HG03521 (cell line): ENCODE measurements around the gene PERP.
"Not testable (repeated sequence)": the region's sequence is repeated elsewhere in the genome, so short reads cannot be mapped to it uniquely, and the experiment has no call there.

ENCODE experiments used
- ATAC-seq: cut with Tn5 transposase; IDR thresholded peaks from one replicate; pipeline ENCODE4 v1.9.1; 2021; ENCODE audit warnings: mild to moderate bottlenecking, moderate library complexity; ENCODE audit not compliant: unreplicated experiment

Gene PERP

DNA sequence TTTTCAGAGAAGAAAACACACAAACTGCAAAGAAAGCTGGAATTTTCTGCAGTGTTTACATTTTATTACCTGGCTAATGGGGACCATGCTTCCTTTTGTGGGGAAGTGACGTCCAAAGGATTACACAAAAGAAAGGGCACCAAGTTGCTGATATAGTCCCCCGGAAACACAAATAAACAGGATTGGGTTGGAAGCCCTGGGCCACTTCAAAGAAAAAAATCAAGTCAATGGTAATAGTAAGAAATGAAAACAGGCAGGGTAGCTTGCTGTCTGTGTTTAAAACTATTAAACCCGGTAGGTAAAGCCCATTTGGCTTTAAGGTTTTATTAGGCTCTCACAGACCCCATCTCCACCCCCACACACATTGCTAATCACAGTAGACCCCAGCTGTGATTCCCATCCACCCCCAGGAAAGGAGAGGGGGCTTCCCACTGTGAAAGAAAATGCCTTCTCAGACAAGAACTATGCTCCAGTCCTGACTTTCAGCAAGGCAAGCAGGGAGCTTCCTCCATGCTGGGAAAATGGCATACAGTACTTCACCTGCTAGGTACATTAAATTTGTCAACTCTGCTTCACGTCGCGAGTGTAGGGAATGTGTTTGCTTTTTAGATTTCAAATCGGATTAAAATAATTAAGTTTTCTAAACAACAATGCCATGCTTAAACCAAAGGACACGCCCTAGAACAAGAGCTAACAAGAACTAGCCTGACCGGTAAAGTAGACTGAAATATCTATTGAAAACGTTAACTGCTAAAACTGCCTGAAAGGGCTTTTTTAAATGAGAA is 1.1 kb downstream of the PERP start:
- no peak for ATAC-seq

DNA sequence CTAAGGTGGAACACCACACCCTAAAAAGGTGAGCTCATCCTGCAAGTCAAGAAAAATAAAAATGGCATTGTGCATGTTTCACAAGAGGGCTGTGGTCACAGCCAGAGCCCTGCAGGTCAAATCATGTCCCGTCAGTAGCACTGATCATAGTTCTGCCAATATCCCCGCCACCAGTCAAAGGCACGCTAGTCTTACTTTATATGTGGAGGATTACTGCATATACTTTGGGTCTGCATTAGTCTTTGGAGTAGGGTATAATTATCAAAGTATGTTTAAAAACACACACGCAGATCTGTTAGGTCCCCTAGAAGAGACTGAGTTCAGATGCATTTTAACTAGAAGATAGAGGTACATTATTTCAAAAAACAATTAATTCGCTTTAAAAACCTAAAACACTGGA is 1.8 kb downstream of the PERP start:
- ATAC-seq: no peak

DNA sequence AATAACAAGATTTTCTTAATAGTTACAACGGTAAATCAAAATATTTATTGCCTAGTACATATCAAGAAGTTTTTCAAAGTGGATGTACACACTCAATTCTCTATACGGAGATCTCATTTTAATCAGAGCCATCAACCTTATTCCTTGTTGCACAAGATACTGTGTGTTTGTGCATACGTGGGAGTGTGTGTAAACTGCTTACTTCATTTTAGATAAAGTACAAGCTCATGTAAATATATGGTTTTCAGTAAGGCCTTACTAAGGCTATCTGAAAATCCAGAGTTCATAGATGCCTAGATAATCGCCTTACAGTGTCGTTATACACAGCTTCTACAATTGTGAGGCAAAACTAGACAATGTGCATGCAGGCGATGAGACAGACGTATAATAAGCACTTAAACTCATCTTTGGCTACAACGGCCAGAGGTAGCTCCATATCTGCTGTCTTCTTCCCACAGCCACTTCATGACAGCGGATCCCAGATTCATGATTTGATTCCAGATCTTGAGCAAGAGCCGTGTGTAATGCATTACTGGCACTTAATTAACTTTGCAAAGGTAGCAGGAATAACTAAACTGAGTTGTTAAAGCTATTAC is 2.5 kb downstream of the PERP start:
- ATAC-seq: no peak

DNA sequence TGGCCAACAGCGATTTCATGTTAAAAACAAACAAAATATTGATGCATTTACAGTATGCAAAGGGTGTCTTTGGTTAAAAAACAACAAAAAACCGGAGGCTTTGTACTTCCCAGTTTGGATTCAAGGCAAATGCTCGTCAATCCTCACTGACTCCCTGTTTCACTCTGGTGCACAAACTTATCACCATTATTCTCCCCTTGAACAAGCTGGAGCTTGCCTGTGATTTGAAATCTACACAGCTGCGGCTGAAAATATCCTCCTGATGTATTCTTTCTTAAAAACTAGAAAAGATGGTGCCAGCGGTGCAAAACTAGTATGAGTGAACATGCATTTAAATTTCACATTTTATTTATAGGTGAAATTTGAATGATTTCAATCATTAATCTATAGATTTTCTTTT is 3.3 kb downstream of the PERP start:
- no peak for ATAC-seq

DNA sequence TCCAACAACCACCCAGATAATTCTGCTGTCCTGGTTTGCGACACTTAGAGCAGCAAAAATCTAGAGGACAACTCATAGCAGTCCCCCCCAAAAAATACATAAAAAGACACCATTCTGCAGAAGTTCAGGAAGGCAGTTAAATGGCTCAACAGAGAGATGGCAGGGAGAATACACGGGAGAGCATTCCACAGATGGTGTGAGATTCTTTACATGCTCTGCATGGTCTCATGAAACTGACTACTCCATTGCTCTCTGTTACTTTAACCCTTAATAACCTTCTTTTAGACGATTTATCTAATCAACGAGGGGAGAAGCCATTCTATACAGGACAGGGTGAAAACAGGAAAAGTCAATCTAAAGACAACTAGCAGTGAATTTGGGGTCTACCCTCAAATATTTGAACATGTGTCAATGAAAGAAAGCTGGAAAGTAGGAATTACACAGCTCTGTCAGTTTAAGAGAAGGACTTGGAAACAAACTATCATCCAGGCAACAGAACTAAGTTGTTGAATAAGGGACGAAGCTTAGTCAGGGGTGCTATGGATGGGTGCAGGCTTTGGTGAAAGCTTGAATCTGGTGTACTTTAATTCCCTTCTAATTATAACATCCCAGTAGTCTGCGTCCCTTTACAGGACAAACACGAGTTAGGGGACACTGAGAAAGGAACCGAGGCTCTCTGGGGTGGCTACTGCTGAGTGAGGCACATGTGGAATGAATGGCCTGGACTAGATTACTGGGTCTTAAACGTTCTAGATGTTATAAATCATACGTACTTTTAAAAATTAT is 5.1 kb downstream of the PERP start:
- ATAC-seq: no peak

DNA sequence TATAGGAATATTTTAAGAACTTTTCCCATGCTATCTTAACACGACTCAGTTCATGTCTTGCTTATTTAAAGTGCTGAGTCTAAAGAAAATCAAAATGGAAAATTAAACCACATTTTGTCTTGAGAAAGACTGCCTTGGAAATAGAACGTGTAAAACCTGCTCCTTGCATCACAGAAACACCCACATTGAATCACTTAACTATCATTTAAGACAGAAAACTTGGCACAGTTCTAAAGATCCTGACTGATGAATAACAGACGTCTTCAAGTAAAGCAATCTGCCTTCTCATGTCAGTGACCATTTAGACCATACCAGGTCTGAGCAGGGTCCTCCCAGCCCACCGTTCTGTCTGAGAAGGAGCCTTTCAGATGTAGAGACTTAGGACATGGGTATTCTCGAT is 7.4 kb downstream of the PERP start:
- no peak for ATAC-seq

DNA sequence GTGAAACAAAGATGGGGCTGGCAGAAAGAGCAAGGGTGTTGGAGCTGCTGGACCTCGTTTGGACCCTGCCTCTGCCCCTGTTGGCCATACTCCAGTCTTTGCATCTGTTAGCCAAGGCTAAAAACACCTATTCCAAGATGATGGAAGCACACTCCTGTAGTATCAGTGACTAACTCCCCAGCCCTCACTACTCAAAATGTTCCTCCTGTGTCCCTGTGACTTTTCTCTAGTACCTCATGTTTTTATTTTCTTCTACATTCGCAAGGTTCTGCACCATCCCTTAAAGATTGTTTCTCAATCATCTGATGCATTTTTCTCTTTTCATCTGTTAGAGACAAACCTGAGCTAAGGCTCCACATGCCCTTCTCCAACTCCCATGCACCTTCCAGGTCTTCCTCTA is 8.9 kb downstream of the PERP start:
- no peak for ATAC-seq

DNA sequence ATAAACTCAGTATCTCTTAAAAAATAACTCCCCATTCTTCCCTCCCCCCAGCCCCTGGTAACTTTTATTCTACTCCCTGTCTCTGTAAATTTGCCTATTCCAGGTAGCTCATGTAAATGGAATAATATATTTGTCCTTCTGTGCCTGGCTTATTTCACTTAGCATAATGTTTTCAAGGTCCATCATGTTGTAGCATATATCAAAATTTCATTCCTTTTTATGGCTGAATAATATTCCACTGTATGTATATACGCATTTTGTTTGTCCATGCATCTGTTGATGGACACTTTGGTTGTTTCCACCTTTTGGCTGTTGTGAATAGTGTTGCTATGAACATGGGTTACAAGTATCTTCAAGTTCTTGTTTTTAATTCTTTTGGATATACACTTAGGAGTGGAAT is 13.0 kb downstream of the PERP start:
- ATAC-seq: no peak

DNA sequence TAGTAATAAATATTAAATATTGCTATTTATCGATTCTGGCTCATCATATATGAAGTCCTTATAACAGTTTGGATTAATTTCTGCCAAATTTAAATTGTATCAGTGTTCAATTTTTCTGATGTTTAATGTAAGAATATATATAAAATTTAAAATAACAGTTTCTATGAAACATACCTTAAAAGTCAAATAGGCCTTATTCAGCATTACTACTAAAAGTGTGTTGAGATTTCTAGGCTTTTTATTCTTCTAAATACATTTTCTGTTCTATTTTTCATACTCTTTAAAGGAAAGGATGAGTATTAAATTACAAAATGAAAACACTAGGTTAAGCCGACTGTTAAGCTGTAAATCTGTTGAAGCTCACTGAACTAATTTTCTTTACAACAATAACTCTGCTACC is 13.6 kb downstream of the PERP start:
- no peak for ATAC-seq

DNA sequence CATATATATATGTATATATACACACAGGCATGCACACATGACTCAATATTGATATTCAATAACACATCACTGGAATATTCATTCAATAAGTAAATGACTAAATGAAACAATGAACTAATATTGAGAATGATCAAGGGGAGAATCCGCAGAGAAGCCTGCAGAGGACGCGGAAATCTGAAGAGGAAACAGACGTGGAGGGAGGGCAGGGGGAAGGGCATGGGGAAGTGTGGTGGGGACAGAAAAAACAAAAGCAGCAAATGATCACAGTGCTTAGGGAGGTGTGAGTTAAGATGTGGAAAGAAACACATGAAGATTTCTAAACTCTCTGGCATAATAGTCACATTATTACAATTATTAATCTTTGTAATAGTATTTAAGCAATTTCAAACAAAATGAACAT is 14.5 kb downstream of the PERP start:
- no peak for ATAC-seq

DNA sequence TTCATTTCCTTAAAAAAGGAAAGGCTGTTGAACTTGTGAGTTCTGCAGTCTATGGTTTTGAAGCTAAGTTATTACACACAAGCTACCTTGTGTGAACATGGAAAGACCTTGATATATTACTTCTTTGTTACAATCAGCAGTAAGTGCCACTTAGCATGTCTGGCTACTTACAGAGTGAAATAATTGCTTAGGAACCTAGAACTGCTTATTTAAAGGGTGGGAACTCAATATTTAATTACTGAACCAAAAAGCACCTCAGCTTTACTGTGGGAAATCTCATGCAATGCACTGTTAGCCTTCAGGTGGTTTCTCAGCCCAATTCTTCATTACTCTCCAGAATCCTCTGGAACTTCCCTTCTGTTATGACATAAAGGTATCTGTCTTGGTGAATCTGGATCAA is 17.9 kb downstream of the PERP start:
- ATAC-seq: no peak

DNA sequence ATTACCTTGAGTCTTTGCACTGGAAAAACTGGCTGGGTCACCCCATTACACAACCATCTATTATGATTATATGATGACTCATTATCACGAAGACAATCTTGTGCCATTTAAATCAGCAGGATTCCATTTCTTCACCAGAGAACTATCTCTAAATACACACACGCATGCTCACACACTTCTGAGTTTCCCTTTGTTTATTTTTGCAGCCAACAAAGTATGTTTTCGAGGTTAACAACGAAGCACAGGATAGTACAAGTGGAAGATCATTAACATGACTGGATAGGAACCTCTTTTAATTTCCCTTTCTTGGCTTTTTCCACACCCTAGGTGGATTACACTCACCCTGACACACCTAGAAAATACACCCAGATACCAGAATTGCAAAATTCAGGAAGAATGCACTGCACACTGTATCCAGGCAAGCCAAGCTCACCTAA is 18.9 kb downstream of the PERP start:
- no peak for ATAC-seq

DNA sequence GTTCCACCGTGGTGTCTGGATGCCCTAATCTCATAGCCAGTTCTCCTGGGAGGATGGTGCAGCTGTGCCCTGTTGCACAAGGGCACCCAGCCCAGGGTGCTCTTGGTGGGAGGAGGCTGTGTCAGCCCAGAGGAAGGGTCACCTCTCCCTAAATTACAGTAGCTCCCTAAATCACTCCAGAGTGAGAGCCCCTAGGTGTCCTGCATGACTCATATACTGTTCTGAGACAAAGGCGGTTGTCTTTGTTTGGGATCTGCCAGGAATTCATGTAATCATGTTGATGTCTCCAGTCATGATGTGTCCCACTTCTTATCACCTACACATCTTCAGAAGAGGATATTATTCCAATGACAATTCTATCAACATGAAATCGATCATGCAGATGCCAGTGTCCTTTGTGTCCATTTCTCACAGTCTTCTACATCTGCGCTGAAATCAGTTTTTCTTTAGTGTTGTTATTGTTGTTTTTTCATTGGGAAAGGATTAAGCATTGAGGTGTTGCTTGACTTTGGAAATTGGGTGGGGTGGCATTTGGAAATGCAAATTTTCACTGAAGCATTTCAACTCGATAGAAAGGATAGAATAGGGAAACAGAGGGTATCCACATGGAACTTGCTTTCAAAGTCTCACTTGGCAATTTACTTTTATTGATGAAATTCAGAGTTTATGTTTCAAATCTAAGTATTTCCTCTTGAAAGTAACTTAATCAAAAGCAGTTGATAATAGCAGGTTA is 19.5 kb downstream of the PERP start:
- no peak for ATAC-seq

DNA sequence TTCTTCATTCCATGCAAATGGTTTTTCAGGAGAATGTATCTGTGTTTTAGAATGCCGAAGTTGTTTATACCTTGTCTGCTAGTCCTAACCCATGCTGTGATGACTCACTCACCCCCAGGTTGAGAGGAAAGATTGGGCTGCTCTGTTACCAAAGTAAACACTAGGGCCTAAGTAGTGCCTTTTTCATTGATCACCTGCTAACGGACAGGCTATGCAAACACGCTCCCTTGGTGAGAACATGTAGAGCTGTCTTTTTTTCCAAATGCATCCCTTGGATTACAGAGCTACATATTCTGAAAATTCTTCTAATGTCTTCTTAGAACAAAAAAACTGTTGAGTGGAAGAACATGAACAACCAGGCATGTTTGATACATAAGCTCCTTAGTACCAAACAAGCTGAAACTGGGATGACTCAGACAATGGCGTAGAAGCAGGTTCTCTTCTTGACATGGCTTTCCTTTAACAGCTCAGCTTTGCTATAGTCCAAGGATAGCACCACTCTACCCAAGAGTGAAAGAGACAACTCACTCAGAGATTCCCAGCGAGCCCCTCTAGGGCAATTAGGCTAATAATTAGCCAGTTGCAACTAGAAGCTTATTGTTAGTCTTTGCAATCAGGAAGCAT is 20.5 kb downstream of the PERP start:
- ATAC-seq: no peak

DNA sequence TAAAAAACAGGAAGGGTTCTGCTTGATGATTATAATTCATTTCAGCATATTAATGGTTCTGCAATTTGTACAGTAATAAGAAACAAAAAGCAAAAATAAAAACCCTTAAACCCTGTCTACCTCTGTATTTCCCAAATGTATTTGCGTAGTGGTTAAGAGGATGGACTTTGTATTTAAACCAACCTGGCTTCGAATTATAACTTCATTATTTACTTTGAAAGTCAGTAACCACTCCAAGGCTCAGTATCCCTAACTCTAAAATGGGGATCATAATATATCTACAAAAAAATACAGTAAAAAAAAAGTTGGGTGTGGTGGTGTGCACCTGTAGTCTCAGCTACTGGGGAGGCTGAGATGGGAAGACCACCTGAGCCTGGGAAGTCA is 21.4 kb downstream of the PERP start:
- no peak for ATAC-seq

DNA sequence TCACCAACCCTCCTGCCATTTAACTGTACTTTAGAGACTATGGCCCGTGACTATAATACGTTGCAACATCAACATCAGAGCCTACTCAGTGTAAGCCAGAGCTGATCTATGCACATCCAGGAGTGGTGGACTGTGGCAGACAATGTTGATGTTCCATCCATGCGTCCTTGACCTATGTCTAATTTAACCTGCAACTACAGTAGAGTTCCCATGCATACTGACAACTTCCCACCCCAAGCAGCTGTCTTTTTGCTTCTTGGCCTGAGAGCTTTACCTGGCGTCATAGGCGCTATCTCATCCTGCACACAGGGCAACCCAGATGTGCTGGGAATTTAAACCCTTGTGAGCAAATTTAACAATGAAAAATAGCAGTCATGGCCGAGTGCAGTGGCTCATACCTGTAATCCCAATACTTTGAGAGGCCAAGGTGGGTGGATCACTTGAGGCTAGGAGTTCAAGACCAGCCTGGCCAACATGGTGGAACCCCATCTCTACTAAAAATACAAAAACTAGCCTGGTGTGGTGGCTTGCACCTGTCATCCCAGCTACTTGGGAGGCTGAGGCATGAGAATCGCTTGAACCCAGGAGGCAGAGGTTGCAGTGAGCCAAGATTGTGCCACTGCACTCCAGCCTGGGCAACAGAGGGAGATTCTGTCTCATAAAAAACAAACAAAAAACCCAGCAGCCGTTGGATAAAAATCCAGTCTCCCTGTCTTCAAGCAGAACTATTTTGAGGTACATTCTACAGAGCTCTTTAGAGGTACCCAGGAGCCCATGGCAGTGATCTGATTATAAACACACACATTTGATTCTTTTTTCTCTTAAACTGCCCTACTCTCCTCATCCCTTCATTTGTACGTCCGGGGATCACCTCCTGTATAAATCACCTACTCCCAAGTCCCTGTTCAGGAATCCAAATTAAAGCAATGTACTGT is 22.0 kb downstream of the PERP start:
- no peak for ATAC-seq

DNA sequence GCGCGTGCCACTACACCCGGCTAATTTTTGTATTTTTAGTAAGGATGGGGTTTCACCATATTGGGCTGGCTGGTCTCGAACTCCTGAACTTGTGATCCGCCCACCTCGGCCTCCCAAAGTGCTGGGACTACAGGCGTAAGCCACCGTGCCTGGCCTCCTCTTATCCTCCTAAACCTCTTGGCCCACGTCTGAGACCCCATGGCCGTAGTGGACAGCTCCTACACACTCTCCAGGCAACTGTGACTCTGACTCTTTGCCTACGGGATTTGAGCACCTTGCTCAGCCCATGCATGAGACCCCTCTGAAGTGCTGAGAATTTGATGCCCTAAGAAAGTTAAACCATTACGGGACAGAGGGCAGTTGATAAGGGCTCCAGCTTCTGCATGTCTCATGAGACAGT is 25.0 kb downstream of the PERP start:
- ATAC-seq: no peak

DNA sequence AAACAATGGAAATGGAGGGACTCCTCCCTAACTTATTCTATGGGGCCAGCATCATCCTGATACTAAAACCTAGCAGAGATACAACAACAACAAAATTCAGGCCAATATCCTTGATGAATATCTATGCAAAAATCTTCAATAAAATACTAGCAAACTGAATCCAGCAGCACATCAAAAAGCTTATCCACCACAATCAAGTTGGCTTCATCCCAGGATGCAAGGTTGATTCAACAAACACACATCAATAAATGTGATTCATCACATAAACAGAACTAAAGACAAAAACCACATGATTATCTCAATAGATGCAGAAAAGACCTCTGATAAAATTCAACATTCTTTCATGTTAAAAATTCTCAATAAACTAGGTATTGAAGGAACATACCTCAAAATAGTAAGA is 27.7 kb downstream of the PERP start:
- not testable (repeated sequence) for ATAC-seq

DNA sequence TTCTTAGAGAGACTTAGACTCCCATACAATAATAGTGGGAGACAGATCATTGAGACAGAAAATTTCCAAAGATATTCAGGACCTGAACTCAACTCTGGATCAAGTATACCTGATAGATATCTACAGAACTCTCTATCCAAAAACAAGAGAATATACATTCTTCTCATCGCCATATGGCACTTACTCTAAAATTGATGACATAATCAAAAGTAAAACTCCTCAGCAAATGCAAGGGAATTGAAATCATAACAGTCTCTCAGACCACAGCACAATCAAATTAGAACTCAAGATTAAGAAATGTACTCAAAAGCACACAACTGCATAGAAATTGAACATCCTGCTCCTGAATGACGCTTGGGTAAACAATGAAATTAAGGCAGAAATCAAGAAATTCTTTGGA is 28.7 kb downstream of the PERP start:
- ATAC-seq: no peak

DNA sequence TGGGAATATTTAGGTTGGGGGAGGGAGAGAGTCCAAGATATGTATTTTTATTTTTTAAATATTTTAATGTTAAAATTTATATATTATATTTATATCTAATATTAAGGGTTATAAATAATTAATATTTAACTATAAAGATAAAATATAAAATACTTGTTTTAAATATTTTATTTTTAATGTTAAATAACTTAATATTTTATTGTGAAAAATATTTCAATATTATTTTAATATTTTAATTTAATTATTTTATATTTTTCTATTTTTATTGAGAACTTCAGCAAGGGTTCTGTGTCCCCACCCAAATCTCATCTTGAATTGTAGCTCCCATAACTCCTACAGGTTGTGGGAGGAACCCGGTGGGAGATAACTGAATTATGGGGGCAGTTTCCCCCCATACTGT is 34.0 kb downstream of the PERP start:
- ATAC-seq: no peak
